ENCODE data around the gene SMAP2.
"Not testable (repeated sequence)": the region's sequence is repeated elsewhere in the genome, so short reads cannot be mapped to it uniquely, and the experiment has no call there.

The SMAP2 gene

GRCh38 chr1:40373323-40374283 is at the start of gene SMAP2:
Gene SMAP2 (plus strand): TSS chr1:40373727. CDS start chr1:40374121, 394 bp downstream.
- peak within 1 kb of the TSS; percentile 99 for H3K4me3 ChIP-seq (ENCODE audit: low read depth, low read length)
- H3K27ac ChIP-seq = peak within 1 kb of the TSS; percentile 71
- DNase-seq = peak; percentile 97
- no peaks in the 10 kb centered on the region for H3K27me3 ChIP-seq (ENCODE audit: insufficient read depth, low read depth, severe bottlenecking)
- no peak for TF ChIP-seq CTCF (IDR thresholded peaks at IDR 0.05; ENCODE audit: low read depth, low read length)
- peaks cover 5% of the 10 kb centered on the region; the same call in 1 of the 2 replicates for H3K36me3 ChIP-seq
- no peaks in the 10 kb centered on the region for H3K9me3 ChIP-seq (ENCODE audit: severe bottlenecking)

GRCh38 chr1:40331403-40331802 is 42.1 kb upstream of the SMAP2 start:
- not testable (repeated sequence) for DNase-seq; H3K9me3 ChIP-seq (ENCODE audit: severe bottlenecking); H3K36me3 ChIP-seq; H3K27ac ChIP-seq; H3K27me3 ChIP-seq (ENCODE audit: insufficient read depth, low read depth, severe bottlenecking); H3K4me3 ChIP-seq (ENCODE audit: low read depth, low read length)

- TF ChIP-seq CTCF (IDR thresholded peaks at IDR 0.05; ENCODE audit: low read depth, low read length) = no peak
- H3K27ac ChIP-seq = no peak overlapping the region
- no peaks in the 10 kb centered on the region for H3K9me3 ChIP-seq (ENCODE audit: severe bottlenecking)
- H3K27me3 ChIP-seq (ENCODE audit: insufficient read depth, low read depth, severe bottlenecking) = no peaks in the 10 kb centered on the region
- H3K36me3 ChIP-seq = no peaks in the 10 kb centered on the region
- no peak overlapping the region for H3K4me3 ChIP-seq (ENCODE audit: low read depth, low read length)
- DNase-seq = no peak
These were observed 40.8 kb upstream of the SMAP2 start for GRCh38 chr1:40332695-40333094.

- peaks cover 3% of the 10 kb centered on the region for H3K9me3 ChIP-seq (ENCODE audit: severe bottlenecking)
- no peaks in the 10 kb centered on the region for H3K36me3 ChIP-seq
- peaks cover 3% of the 10 kb centered on the region for H3K27me3 ChIP-seq (ENCODE audit: insufficient read depth, low read depth, severe bottlenecking)
- no peak for DNase-seq
- no peak for TF ChIP-seq CTCF (IDR thresholded peaks at IDR 0.05; ENCODE audit: low read depth, low read length)
- H3K27ac ChIP-seq = no peak overlapping the region
- H3K4me3 ChIP-seq (ENCODE audit: low read depth, low read length) = no peak overlapping the region
These were observed 36.1 kb upstream of the SMAP2 start for GRCh38 chr1:40337443-40337842.

- H3K36me3 ChIP-seq = no peaks in the 10 kb centered on the region
- peaks cover 3% of the 10 kb centered on the region for H3K27me3 ChIP-seq (ENCODE audit: insufficient read depth, low read depth, severe bottlenecking)
- TF ChIP-seq CTCF (IDR thresholded peaks at IDR 0.05; ENCODE audit: low read depth, low read length) = peak; percentile 99
- H3K9me3 ChIP-seq (ENCODE audit: severe bottlenecking) = peaks cover 3% of the 10 kb centered on the region
- H3K4me3 ChIP-seq (ENCODE audit: low read depth, low read length) = no peak overlapping the region
- H3K27ac ChIP-seq = no peak overlapping the region
- peak; percentile 89 for DNase-seq
These were observed 34.6 kb upstream of the SMAP2 start for GRCh38 chr1:40338745-40339419.

All from WERI-Rb-1 (cell line).